Measurements from ENCODE around the gene GRIN2D. TPM values are rescaled to one million over a fixed set of nuclear protein-coding genes. Genes with fewer than 3 reads are reported as not detected.

GRIN2D gene
- total RNA-seq, 1 donor from 2014 or later, result 15.8 TPM

DNA sequence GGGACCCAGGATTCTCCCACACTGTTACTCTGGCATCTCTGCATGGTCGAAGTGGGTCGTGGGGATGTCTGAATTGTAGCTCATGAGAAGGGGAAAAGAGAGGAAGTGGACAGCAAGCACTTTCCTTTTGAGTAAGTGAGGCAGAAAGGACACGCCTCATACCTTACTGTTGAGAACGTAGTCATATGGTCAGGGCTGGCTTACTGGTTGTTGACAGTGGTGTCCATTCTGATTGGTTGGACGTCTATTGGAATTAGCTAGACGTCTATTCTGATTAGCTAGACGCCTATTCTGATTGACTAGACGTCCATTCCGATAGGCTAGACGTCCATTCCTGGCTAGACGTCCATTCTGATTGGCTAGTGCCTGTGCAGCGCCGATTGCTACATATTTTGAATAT lies 12.4 kb downstream of the GRIN2D start:
- Mint-ChIP-seq H3K27ac (no peak overlapping the region), H3K27me3 (ENCODE audit: low read depth) (no peaks in the 10 kb centered on the region), H3K4me1 (peaks cover 2% of the 10 kb centered on the region), H3K36me3 (no peaks in the 10 kb centered on the region), H3K9me3 (no peaks in the 10 kb centered on the region), H3K4me3 (no peak overlapping the region)
- TF ChIP-seq, protein P1, sequence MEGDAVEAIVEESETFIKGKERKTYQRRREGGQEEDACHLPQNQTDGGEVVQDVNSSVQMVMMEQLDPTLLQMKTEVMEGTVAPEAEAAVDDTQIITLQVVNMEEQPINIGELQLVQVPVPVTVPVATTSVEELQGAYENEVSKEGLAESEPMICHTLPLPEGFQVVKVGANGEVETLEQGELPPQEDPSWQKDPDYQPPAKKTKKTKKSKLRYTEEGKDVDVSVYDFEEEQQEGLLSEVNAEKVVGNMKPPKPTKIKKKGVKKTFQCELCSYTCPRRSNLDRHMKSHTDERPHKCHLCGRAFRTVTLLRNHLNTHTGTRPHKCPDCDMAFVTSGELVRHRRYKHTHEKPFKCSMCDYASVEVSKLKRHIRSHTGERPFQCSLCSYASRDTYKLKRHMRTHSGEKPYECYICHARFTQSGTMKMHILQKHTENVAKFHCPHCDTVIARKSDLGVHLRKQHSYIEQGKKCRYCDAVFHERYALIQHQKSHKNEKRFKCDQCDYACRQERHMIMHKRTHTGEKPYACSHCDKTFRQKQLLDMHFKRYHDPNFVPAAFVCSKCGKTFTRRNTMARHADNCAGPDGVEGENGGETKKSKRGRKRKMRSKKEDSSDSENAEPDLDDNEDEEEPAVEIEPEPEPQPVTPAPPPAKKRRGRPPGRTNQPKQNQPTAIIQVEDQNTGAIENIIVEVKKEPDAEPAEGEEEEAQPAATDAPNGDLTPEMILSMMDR (IDR thresholded peaks at IDR 0.05; ENCODE audit: unreplicated experiment), result no peak
- no peak for DNase-seq (ENCODE audit: low spot score in 2 of 2, unreplicated experiment in 2 of 2)

DNA sequence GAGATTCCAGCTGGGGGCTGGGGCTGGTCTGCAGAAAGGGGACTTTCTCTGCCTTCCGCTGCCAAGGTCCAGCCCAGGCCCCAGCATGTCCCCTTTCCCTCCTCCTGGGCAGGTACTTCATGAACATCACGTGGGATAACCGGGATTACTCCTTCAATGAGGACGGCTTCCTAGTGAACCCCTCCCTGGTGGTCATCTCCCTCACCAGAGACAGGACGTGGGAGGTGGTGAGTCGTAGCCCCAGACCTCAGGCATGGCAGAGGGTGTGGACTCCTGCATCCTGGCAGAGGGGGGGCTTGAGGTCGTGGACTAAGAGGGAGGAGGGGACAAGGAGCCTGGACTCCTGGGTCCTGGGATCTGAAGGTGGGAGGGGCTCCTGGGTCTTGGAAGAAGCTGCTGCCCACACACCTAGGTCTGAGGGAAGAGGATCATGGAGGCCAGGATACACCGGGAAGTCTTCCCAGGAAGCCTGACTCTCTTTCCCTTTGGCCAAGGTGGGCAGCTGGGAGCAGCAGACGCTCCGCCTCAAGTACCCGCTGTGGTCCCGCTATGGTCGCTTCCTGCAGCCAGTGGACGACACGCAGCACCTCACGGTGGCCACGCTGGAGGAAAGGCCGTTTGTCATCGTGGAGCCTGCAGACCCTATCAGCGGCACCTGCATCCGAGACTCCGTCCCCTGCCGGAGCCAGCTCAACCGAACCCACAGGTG lies 20.6 kb downstream of the GRIN2D start:
- H3K27ac Mint-ChIP-seq, result peak overlapping the region; percentile 90
- peak overlapping the region; percentile 76 for H3K4me3 Mint-ChIP-seq
- TF ChIP-seq, protein P1 (IDR thresholded peaks at IDR 0.05; ENCODE audit: unreplicated experiment), result no peak
- H3K9me3 Mint-ChIP-seq, result no peaks in the 10 kb centered on the region
- no peak for DNase-seq (ENCODE audit: low spot score in 2 of 2, unreplicated experiment in 2 of 2)
- H3K4me1 Mint-ChIP-seq, result peaks cover 17% of the 10 kb centered on the region
- no peaks in the 10 kb centered on the region for H3K27me3 Mint-ChIP-seq (ENCODE audit: low read depth)
- peaks cover 2% of the 10 kb centered on the region for H3K36me3 Mint-ChIP-seq

DNA sequence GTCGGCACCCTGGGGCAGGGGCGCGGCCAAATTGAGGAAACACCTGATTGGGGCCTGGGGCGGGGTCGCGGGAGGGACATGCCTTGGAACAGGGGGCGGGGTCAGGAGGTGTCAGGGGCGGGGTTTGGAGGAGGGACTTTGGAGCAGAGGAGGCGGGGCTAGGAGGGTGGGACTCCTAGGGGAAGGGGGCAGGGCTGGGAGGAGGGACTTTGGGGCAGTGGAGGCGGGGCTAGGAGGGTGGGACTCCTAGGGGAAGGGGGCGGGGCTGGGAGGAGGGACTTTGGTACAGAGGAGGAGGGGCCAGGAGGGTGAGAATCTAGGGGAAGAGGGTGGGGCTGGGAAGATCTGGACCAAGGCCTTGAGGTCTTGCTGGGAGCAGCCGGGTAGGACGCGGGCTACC lies 21.9 kb downstream of the GRIN2D start:
- peaks cover 2% of the 10 kb centered on the region for H3K36me3 Mint-ChIP-seq
- DNase-seq (ENCODE audit: low spot score in 2 of 2, unreplicated experiment in 2 of 2), result no peak
- TF ChIP-seq, protein P1 (IDR thresholded peaks at IDR 0.05; ENCODE audit: unreplicated experiment), result no peak
- peaks cover 19% of the 10 kb centered on the region for H3K4me1 Mint-ChIP-seq
- no peaks in the 10 kb centered on the region for H3K27me3 Mint-ChIP-seq (ENCODE audit: low read depth)
- no peaks in the 10 kb centered on the region for H3K9me3 Mint-ChIP-seq
- H3K27ac Mint-ChIP-seq, result no peak overlapping the region
- no peak overlapping the region for H3K4me3 Mint-ChIP-seq

DNA sequence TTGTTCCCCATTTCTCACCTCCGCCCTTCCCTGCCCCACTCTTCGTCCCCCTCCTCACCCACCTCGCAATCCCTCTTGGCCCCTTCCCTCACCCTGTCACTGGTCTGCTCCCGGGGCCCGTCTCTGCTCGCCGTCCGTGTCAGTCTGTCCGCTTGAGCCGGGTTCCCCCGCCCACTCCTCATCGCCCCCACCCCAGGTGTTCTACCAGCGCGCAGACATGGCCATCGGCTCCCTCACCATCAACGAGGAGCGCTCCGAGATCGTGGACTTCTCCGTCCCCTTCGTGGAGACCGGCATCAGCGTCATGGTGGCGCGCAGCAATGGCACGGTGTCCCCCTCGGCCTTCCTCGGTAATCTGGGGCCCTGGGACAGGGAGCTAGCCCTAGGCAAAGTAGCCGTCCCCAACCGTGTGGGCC lies 22.3 kb downstream of the GRIN2D start:
- TF ChIP-seq, protein P1 (IDR thresholded peaks at IDR 0.05; ENCODE audit: unreplicated experiment), result no peak
- Mint-ChIP-seq H3K9me3 (no peaks in the 10 kb centered on the region), H3K27ac (no peak overlapping the region), H3K4me1 (peaks cover 19% of the 10 kb centered on the region), H3K36me3 (peaks cover 2% of the 10 kb centered on the region), H3K27me3 (ENCODE audit: low read depth) (no peaks in the 10 kb centered on the region), H3K4me3 (no peak overlapping the region)
- no peak for DNase-seq (ENCODE audit: low spot score in 2 of 2, unreplicated experiment in 2 of 2)

DNA sequence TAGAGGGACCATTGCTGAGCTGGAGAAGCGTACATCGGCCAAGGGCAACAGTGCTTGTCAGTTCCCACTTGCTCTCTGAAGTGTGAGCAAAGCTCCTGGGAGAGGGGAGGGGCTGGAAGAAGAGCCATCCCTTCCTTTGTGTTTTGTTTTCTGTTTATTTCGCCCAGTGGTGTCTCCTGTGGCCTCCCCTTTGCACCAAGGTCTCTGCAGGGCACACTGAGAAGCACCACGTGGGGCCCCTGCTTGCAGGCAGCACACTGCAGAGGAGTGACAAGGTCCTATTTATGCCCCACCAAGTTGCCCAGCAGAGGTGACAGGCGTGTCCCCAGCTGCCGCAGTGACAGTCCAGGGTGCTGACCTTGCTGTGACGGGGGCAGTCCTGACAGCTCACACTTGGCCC lies 24.0 kb downstream of the GRIN2D start:
- TF ChIP-seq, protein P1 (IDR thresholded peaks at IDR 0.05; ENCODE audit: unreplicated experiment), result no peak
- peaks cover 19% of the 10 kb centered on the region for H3K4me1 Mint-ChIP-seq
- H3K27me3 Mint-ChIP-seq (ENCODE audit: low read depth), result no peaks in the 10 kb centered on the region
- DNase-seq (ENCODE audit: low spot score in 2 of 2, unreplicated experiment in 2 of 2), result no peak
- no peak overlapping the region for H3K27ac Mint-ChIP-seq
- peaks cover 4% of the 10 kb centered on the region for H3K36me3 Mint-ChIP-seq
- H3K4me3 Mint-ChIP-seq, result no peak overlapping the region
- H3K9me3 Mint-ChIP-seq, result no peaks in the 10 kb centered on the region

All from mesothelial cell of epicardium (in vitro differentiated cells).